Natural killer cell (primary cell): Measurements from ENCODE around the gene PELI3. TPM values are rescaled to one million over a fixed set of nuclear protein-coding genes. Genes with fewer than 3 reads are reported as not detected.
A peak's percentile ranks its signal among the peaks of the same experiment; 100 is the strongest.
"Not testable (repeated sequence)": the region's sequence is repeated elsewhere in the genome, so short reads cannot be mapped to it uniquely, and the experiment has no call there.

Experiments
- ATAC-seq, 3 donors: fragments of 150-1000 bp in 2 of 3; fragments of 200-7000 bp in 1 of 3; cut with Tn5 transposase; 1 replicate in 1 of 3; 2 replicates in 2 of 3; pipeline ENCODE4 v1.10.0; 2021; ENCODE audit warnings: mild to moderate bottlenecking in 2 of 3, moderate library complexity in 2 of 3
- DNase-seq, 2 donors: peaks; one replicate each; pipeline versions ENCODE4 v3.0.0 to v3.0.0-alpha.2; 2013 to 2021; ENCODE audit warnings: mixed read lengths in 1 of 2
- H3K27ac ChIP-seq: one replicate; pipeline ENCODE4 v1.5.1; 2013; ENCODE audit warnings: mild to moderate bottlenecking, low read length
- H3K27me3 ChIP-seq: one replicate; pipeline ENCODE4 v1.6.1; 2013; ENCODE audit warnings: low read length; ENCODE audit not compliant: control insufficient read depth, insufficient read depth
- H3K36me3 ChIP-seq: one replicate; pipeline ENCODE4 v1.6.1; 2013; ENCODE audit warnings: low read length; ENCODE audit not compliant: control insufficient read depth, insufficient read depth
- H3K4me1 ChIP-seq: one replicate; pipeline ENCODE4 v1.6.1; 2013; ENCODE audit warnings: low read length; ENCODE audit not compliant: control insufficient read depth, insufficient read depth
- H3K4me3 ChIP-seq: one replicate; pipeline ENCODE4 v1.5.1; 2013; ENCODE audit warnings: low read length
- H3K9me3 ChIP-seq: one replicate; pipeline ENCODE4 v1.6.1; 2013; ENCODE audit warnings: low read length; ENCODE audit not compliant: control insufficient read depth, insufficient read depth
- H3K27ac Mint-ChIP-seq, 2 donors: one replicate each; pipeline ENCODE4 v1.8.0; 2022; ENCODE audit warnings: mild to moderate bottlenecking in 2 of 2, mixed read lengths in 2 of 2, moderate library complexity in 1 of 2
- H3K27me3 Mint-ChIP-seq, 2 donors: one replicate each; pipeline ENCODE4 v1.8.0; 2022; ENCODE audit warnings: low read depth in 2 of 2, mixed read lengths in 2 of 2
- H3K36me3 Mint-ChIP-seq: one replicate; pipeline ENCODE4 v1.8.0; 2022; ENCODE audit warnings: mixed read lengths
- H3K4me1 Mint-ChIP-seq, 2 donors: one replicate each; pipeline ENCODE4 v1.8.0; 2022; ENCODE audit warnings: mixed read lengths in 2 of 2
- H3K4me3 Mint-ChIP-seq: one replicate; pipeline ENCODE4 v1.8.0; 2022; ENCODE audit warnings: mild to moderate bottlenecking, moderate library complexity, mixed read lengths
- H3K9me3 Mint-ChIP-seq, 2 donors: one replicate each; pipeline ENCODE4 v1.8.0; 2022; ENCODE audit warnings: mixed read lengths in 2 of 2
- CTCF ChIP-seq: fragments of 200-600 bp; IDR thresholded peaks from one replicate; pipeline ENCODE4 v1.8.0; 2022; ENCODE audit warnings: antibody characterized with exemption
- WGBS: methylation state at CpG from one replicate; pipeline ENCODE4 v1.1.7; 2013; ENCODE audit warnings: missing lambda C conversion rate; ENCODE audit not compliant: insufficient coverage; 5-methylcytosine and 5-hydroxymethylcytosine counted together
- intact Hi-C: fragments of 100-400 bp; cut with micrococcal nuclease; formaldehyde crosslinking; loops from one replicate; pipeline ENCODE4 v1.14.2; 2022
- total RNA-seq, 4 donors: library from RNA; stranded (reverse); fragments of 120-200 nt in 1 of 4; gene quantifications; one replicate each; pipeline versions ENCODE4 v1.2.3 to v1.2.4, GENCODE V29; 2013 to 2022

PELI3 gene
- total RNA-seq, 3 donors from 2014 or later (not counting 1 experiment from before 2014, with no cell fraction given), result 5.3 to 6.3 (median 5.6) TPM

GRCh38 chr11:66459138-66459778, 7.4 kb upstream of the PELI3 start:
- H3K36me3 Mint-ChIP-seq, result no peaks in the 10 kb centered on the region
- peaks cover 11 to 12% of the 10 kb centered on the region in 2 donors for H3K4me1 Mint-ChIP-seq
- no peak for DNase-seq
- no peak for ATAC-seq
- Histone ChIP-seq H3K4me3 (no peak overlapping the region), H3K36me3 (no peaks in the 10 kb centered on the region), H3K4me1 (peaks cover 11% of the 10 kb centered on the region), H3K9me3 (no peaks in the 10 kb centered on the region), H3K27me3 (no peaks in the 10 kb centered on the region), H3K27ac (no peak overlapping the region)
- peaks cover 0 to 4% of the 10 kb centered on the region in 2 donors for H3K27me3 Mint-ChIP-seq
- H3K27ac Mint-ChIP-seq, result no peak overlapping the region
- intact Hi-C loops, result no loop called here
- no peaks in the 10 kb centered on the region for H3K9me3 Mint-ChIP-seq
- WGBS, result 66% methylated on average over 5 of the region's 5 CpGs
- TF ChIP-seq CTCF, result no peak
- H3K4me3 Mint-ChIP-seq, result no peak overlapping the region

- ATAC-seq (no peak), DNase-seq (no peak)
- no peak overlapping the region for H3K27ac Mint-ChIP-seq
- Histone ChIP-seq H3K36me3 (no peaks in the 10 kb centered on the region), H3K4me3 (no peak overlapping the region), H3K27ac (no peak overlapping the region), H3K9me3 (no peaks in the 10 kb centered on the region), H3K27me3 (no peaks in the 10 kb centered on the region), H3K4me1 (peaks cover 21% of the 10 kb centered on the region)
- H3K36me3 Mint-ChIP-seq, result no peaks in the 10 kb centered on the region
- no peaks in the 10 kb centered on the region for H3K27me3 Mint-ChIP-seq
- intact Hi-C loops, result no loop called here
- TF ChIP-seq CTCF, result no peak
- H3K4me1 Mint-ChIP-seq, result peaks cover 8 to 14% of the 10 kb centered on the region in 2 donors
- H3K9me3 Mint-ChIP-seq, result no peaks in the 10 kb centered on the region
- H3K4me3 Mint-ChIP-seq, result no peak overlapping the region
These were observed 4.7 kb upstream of the PELI3 start for GRCh38 chr11:66462010-66462409.

- DNase-seq, result no peak
- intact Hi-C loops, result no loop called here
These were observed 3.8 kb upstream of the PELI3 start for GRCh38 chr11:66462911-66463310.

GRCh38 chr11:66464116-66464515, 2.6 kb upstream of the PELI3 start:
- H3K27me3 ChIP-seq, H3K27me3 Mint-ChIP-seq, ATAC-seq, DNase-seq, H3K36me3 Mint-ChIP-seq, H3K4me3 ChIP-seq, H3K9me3 Mint-ChIP-seq, H3K36me3 ChIP-seq, H3K9me3 ChIP-seq, intact Hi-C loops, H3K27ac Mint-ChIP-seq, H3K27ac ChIP-seq: not testable (repeated sequence)
- H3K4me1 ChIP-seq, result peaks cover 26% of the 10 kb centered on the region
- Mint-ChIP-seq H3K4me3 (peak overlapping the region; percentile 18), H3K4me1 (peaks cover 13 to 21% of the 10 kb centered on the region in 2 donors)
- no CpG with 5 or more reads among the region's 5 CpGs for WGBS

More at GRCh38 chr11:66462911-66463310, 3.8 kb upstream of the PELI3 start:
- no peak for ATAC-seq
- Mint-ChIP-seq H3K36me3 (no peaks in the 10 kb centered on the region), H3K27ac (no peak overlapping the region), H3K27me3 (no peaks in the 10 kb centered on the region), H3K4me1 (peaks cover 13 to 21% of the 10 kb centered on the region in 2 donors), H3K4me3 (no peak overlapping the region), H3K9me3 (no peaks in the 10 kb centered on the region)
- H3K4me3 ChIP-seq, result no peak overlapping the region
- no peak for TF ChIP-seq CTCF
- no peaks in the 10 kb centered on the region for H3K27me3 ChIP-seq
- H3K36me3 ChIP-seq, result no peaks in the 10 kb centered on the region
- H3K4me1 ChIP-seq, result peaks cover 29% of the 10 kb centered on the region
- no peaks in the 10 kb centered on the region for H3K9me3 ChIP-seq
- H3K27ac ChIP-seq, result no peak overlapping the region
- WGBS, result 95% methylated on average over 3 of the region's 3 CpGs
